HG03103 (cell line): ENCODE data around the gene MGMT.

Experiments used
- ATAC-seq: cut with Tn5 transposase; IDR thresholded peaks from one replicate; pipeline ENCODE4 v1.9.1; 2021; ENCODE audit warnings: low read depth; ENCODE audit not compliant: unreplicated experiment

MGMT gene

DNA sequence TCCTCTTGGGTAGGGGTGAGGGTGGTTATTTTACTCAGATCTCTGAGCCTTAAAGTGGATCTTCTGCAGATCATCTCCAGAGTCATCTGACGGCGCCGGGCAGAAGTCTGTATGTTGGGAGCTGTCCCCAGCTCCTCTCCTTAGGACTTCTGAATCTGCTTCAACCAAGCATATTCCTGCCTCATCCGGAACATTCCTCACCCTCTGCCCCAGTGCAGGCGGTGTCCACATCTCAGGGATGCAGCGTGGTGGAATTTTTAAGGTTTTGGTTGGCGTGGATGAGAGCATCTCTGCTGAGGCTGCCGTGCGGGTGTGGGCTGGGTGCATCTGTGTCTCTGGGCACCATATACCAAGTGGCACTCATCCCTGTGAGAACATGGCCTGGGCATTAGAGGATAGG lies 148.3 kb downstream of the MGMT start:
- no peak for ATAC-seq

DNA sequence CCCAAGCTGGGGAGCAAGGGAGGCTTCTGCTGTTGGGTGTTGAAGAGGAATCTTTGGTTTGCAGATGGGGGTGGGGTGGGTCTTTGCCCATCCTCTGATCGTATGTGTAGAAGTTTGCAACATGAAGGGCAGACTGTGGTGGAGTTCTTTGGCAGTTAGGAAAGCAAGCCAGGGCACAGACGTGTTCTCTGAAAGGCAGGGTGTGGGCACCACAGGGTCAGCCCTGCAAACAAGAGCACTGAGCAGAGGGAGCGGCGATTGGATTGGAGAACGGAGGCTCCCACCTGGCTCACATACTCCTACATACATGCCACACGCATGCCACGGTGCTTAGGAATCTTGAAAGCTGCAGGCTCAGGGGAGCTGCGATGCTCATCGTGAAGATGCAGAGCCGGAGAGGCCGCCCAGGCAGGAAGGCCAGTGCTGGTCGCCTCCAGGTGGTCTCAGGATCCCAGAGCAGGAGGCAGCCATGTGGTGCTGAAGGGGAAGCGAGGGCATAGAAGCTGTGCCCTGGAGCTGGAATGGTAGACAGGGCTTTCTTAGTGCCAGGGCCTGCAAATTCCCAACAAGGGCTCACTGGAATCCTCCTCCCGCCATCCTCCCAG lies 149.0 kb downstream of the MGMT start:
- no peak for ATAC-seq

DNA sequence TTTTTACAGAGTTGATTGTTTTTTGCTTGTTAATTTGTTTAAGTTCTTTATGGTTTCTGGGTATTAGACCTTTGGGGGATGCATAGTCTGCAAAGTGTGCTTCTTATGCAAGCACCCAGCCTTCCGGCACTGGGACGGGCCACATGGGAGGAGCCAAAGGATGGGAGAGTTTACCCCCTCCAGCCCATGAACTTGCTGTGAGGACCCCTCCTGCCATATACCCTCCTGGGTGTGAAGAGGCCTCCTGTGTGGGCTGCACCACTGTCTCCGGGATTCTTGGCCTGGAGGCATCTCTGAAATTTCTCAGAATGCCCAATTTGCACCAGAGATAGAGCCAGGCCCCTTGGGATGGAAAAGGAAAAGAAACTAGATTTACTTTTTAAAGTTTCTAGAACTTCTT lies 150.7 kb downstream of the MGMT start:
- ATAC-seq, result no peak

DNA sequence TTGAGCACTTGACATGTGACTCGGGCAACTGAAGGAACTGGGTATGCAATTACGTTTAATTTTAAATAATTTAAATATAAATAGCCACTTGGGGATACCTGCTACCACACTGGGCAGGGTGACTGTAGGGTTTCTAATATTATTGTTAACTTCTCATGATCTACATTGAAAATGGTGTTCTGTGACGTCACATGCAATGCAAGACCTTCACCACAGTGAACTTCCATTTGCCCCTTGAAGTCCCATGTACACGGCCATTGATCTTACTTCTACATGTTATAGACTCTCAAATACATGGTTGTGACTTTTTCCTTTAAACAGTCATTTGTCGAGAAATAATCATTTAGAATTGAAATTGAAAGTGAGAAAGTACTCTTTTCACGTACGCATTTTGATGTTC lies 154.0 kb downstream of the MGMT start:
- ATAC-seq, result no peak

DNA sequence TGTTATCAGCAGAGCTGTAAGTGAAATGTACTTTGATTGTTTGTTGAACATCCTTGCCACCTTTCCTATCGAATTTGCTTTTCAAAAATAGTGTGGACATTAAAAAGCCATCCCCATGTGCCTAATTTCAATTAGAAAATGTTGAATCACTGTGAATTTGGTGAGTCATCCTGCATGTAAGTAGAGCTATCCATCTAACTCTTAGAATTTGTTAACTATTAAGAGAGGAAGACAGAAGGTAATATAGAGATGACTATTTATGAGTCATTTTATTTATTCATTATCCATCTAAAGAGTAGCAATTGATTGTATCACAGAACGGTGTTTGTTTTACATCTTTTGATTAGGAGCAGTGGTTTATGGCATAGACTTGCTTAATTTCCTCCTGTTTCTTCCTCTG lies 154.7 kb downstream of the MGMT start:
- ATAC-seq, result no peak

DNA sequence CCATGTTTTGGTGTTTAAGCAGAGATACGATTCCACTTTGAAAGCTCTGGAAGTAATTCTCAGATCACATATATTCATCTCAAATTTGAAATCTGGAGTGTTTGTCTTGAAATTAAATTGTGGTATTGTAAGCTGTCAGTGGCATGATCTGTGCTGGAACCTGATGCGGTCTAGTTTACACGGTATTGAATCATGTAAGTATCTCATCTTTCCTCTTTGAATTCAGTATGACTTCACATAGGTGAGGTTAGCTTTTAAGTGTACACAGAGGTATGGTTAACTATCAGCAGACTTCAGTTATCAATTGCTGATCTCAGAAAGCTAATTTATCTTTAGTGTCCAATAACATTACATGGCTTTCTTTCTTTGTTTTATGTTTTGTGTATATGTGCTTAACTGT lies 155.2 kb downstream of the MGMT start:
- no peak for ATAC-seq

DNA sequence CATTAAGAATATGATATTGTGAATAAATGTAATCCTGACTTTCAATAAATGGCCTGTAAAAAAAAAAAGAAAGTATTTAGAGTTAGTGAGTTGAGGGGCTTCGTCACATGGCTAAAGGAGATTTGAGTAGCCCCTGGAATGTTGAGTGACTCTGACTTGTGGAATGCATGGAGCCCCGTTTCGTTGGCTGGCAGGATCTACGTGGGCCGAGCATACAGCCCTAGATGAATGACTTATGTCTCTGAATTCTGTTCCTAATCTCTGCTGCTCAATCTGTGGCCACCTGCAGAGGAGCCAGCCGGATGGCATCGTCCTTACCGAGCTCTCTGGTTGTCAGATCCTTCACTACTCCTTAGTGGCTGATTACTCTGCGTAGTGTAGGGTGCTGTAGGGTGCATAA lies 155.7 kb downstream of the MGMT start:
- ATAC-seq, result no peak

DNA sequence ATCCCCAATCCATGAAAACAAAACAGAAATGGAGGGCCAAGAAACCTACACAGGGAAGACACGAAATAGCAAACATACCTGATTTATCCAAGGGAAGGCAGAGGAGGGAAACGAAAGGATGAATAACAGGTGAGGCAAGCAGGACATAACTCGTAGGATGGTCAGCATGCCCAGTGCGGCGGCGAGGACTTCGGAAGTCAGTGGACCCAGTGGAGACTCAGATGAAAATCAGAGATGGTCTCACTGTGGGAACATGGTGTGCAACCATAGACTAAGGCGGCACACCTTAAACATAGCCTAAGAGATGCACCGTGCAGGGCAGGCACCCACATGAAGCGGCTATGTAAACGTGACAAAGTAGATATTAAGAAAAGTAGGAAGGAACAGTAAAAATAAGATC lies 157.5 kb downstream of the MGMT start:
- ATAC-seq, result no peak

DNA sequence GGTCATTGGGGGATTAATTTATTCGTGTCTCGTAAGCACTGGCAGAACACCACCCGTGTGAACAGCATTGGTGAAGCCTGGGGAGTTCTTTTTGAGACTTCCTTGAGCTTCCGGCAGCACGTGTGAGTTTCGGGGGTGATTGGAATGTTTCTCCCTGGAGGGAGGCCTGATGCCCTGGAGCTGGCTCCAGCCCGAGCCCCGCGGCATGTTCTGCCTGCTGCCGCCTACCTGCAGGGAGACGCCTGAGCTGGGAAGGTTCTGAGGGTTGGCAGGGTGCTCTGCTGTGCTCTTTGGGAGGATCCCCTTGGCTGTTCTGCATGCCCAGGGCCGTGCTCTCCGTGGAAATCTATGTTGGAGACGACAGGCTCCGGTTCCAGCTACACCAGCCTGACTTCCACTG lies 159.3 kb downstream of the MGMT start:
- no peak for ATAC-seq

DNA sequence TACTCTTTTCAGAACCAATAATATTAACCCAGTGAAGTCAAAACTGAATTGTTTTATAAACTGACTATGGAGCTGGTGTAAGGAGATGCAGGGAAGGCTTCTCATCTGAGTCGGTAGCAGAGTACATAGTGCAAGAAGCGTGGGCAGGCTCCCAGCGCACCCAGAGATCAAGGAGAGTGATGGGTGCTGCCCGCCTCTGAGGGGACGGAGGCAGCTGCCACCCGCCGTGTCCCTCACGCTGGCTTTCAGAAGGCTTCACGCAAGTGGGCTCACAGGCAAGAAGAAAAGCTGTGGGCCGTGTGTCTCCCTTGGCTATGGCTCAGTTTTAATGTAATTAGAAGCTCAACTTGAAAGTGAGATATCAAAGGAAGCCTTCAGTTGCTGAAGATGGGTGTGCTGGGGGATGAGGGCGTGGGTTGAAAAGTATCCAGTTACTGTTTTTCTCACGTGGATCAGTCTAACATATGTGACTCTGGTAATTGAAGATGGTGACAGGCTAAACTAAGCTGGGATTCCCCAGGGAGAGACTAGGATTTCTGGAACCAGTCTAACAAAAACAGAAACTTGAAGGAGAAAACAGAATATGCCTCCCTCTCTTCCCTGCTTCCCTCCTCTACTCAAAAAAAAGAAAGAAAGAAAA lies 159.9 kb downstream of the MGMT start:
- no peak for ATAC-seq

DNA sequence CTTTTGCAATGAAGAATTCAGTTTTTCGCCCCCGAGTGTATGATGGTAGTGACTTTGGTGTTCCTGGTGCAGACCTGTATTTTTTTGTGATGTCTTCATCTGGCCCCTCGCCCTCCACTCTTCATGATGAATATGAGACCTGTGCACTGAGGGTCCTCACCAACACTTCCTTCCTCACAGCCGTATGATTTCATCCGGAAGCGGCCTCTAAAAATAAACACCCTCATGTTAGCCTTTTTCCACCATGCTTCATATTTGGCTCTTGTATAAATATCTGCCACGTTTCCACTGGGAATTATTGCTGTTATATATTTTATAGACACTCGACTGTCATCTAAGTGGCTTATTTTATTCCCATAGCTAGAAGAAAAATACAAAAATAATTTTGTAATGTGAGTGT lies 160.4 kb downstream of the MGMT start:
- no peak for ATAC-seq

DNA sequence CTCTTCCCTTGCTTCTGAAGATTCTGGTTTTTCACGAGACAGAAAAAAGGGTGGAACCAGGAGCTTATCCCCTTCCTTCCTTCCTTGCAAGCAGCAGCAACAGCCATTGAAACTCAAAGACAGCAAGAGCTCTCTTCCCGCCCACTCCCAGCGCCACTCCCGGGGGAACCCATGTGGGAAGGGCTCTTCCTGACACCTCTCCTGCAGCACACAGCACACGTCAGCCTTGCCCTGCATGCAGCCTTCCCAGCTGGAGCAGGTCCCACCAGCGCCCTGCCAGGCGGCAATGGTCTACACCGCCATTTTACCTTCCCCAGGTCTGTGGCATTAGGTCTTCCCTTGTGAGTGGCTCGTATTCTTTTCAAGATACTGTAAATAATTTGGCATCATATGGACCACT lies 161.8 kb downstream of the MGMT start:
- no peak for ATAC-seq

DNA sequence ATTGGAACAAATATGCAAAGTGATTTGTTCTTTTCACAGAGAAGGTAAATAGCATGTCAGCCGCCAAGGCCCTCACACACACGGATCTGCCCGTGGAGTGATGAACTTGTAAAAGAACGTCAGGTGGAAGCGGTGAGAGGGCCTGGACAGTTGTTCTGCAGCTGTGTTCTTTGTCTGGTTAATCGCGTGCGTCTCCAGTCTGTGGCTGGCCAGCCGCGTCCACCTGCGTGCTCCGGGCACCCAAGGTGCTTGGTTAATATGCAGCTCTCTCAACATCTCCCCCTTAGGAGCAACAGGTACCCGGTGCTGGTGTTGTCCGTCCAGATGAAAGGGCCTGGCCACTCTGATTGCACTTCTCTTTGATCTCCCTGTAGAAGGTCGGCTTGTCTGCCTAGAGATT lies 162.9 kb downstream of the MGMT start:
- no peak for ATAC-seq

DNA sequence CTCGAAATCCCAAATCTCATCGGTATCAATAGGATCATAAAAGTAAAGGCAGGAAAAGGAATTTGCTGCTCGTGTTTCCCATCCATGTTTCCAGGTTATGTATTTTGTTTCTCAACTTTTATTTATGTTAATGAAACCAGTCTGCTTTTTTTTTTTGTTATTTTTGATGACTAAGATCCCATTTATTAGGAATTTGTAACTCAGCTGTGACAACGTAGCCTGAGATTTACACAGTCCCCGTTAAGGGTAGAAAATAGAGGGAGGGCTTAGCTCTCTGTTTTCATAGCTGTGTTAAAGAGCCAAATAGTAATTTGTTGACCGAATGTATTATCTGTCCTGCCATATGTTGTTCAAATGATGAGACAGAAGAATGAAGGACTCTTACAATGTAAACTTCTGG lies 164.0 kb downstream of the MGMT start:
- ATAC-seq, result no peak

DNA sequence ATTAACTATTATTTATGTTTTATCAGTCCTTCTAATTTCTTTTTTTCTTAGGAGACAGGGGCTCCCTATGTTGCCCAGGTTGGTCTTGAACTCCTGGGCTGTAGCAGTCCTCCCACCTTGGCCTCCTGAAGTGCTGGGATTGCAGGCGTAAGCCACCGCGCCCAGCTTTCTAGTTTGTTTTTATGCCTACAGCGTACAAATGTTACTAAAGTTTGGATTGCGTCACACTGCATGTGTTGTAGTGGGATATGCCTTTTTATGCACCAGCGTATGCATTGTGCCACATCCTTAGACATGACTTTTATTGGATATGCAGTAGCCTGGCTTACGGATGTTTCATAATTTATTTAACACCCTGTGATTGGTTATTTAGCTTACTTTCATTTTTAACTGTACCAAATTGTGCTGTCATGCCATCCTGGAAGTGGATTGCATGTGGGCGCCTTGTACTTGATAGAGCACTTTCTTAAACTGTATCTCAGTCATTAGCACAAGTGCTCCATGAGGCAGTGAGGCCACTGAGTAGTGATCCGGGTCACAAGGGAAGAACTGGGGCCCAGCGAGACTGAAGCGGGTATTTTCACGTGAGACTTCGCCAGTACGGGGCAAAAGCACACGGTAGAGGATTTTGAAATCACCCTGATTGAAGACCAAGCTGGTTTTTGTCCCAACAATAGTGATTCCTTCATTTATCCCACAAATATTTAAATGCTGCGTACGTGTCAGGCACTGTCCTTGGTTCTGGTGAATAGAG lies 165.0 kb downstream of the MGMT start:
- no peak for ATAC-seq

DNA sequence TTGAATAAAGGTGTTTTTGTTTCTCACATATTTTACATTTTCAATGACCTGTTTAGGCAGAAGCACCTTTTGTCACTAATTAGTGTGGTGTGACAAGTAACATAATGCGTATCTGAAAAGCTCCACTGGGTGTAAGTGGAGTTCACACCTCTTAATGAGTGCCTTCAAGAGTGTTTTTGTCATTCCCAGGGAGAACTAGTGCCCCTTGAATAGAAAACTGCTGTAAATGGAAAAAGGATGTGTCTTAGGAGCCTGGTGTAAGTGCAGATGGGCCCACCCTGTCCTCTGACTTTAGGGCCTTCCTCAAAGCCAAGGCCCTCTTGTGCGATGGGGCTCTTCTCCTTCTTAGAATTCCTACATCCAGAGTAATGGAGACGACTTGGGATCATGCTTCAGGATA lies 170.0 kb downstream of the MGMT start:
- no peak for ATAC-seq

DNA sequence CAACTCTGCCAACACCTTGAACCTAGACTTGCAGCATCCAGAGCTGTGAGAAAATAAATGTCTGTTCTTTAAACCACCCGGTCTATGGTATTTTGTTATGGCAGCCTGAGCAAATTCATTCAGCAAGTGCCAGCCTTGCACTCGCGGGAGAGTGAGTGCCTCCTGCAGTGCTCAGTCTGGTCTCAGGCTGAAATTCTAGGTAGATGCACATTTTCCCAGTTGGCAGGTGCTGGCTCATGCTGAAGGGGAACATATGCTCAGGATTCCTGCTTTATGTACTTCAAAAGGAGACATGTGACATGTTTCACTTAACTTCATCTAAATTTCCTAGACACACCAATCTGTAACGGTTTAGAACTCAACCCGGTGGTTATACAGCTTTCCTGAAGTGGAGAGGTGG lies 170.8 kb downstream of the MGMT start:
- no peak for ATAC-seq

DNA sequence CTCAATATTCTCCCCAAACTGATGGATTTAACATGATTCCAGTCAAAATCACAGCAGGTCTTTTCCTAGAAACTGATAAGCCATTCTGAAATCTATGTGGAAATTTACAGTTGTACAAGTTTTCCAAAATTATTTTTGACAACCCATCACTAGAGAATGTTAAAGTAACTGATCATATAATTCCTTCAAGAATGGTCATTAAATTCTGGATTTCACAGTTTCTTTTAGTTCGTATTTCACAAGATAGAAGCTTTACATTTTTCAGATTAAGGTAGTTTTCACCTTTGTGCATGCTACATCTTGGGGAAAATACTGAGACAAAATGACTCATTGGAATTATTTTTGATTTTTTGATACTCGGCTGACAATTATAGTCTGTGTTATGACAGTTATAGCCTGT lies 174.3 kb downstream of the MGMT start:
- no peak for ATAC-seq

DNA sequence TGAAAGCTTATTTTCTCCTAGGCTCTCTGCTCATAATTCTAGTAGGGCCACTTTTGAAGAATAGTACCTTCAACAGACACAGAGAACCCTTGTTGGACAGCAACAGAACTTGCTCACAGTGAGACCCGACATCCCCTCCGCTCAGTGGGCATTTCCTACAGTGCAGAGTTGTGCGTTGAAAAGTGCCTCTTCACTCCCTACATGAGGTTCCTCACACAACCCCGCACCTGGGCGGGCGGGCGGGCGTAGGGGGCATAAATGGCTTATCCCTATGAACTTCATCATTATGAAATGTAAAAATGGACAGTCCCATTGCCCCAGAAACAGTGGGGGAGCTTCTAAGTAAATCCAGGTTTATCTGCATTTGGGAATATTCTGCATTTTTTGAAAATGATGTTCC lies 174.9 kb downstream of the MGMT start:
- no peak for ATAC-seq

DNA sequence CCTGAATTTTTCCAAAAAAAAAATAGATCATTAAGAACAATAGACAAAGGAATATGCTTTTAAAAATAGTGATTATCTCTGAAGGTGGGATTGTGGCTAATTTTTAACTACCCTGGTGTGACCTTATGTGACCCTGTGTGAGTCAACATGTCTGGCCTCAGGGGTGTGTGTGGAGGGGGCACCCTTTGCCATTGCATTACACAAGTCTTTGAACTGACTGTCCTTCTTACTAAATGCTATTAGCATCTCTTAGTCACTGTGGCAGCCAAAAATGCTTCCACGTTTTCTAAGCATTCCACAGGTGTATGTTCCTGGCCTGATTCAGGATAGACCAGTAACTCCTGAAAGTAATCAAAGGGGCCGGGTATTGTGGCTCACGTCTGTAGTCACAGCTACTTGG lies 175.4 kb downstream of the MGMT start:
- ATAC-seq, result no peak

DNA sequence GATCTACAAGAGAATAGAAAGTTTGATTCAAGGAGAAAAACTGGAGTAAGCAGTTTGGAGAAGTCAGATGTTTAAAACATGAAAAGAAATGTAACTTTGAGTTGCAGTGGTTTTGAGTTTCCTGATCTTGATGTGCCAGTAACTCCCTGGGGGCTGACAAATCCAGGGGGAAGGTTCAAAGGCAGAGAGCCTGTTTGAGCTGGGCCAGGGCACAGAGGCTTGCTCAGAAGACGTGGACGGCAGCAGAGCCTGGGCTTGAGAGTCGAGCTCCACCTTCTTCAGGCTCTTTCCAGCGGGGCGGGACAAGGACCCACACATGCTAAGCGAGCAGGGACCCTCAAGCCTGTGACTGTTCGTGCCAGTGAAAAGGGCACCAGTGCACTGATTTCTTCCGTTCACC lies 176.2 kb downstream of the MGMT start:
- ATAC-seq, result no peak

DNA sequence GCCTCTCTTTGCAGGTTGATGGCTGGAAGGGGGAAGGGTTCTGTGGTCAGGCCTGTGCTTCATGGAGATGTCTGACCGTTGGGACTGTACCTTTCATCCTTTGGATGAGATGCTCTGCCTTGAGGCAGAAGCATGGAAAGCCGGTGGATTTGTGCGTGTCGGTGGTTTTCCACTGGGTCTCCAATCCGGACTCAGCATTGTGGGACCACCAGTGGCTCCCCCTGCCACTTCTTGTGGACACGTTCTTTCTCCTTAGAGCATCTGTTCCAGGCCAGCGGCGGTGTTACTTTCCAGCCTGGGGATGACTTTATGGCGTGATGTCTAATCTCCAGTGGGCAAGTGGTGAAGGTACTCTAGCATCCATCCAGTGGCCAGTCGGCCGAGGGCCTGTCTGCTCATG lies 178.4 kb downstream of the MGMT start:
- no peak for ATAC-seq
